ENCODE measurements around the gene GRID2.

Gene GRID2

GRCh38 chr4:93409035-93409434 is 1105.3 kb downstream of the GRID2 start:
- DNase-seq: no peak
- TF ChIP-seq GATA1 (IDR thresholded peaks at IDR 0.05; ENCODE audit: low read depth, low read length) (no peak), POLR2A (IDR thresholded peaks at IDR 0.05; ENCODE audit: low read length) (no peak)

DNA sequence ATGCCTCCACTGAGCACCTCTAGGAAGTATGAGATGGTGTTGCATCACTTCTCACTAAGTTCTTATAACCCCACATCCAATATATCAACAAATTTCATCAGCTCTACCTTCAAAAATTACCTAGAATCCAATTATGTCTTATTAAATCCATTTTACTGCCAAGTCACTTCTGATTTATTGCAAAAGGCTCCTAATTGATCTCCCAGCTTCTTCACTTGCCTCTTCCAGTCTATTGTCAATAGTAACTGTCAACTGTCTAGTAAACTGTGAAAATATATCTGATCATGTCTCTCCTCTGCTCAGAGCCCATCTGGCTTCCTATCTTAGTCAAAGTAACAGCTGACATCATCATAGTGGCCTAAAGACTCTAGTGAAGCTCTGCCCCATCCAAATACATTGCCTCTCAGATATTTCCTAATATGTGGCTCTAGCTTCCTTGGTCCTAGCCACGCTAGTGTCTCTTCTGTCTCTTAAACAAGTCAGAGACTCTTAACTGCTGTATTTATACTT is 1110.3 kb downstream of the GRID2 start:
- DNase-seq: no peak
- no peak for TF ChIP-seq POLR2A (IDR thresholded peaks at IDR 0.05; ENCODE audit: low read length)
- no peak for TF ChIP-seq GATA1 (IDR thresholded peaks at IDR 0.05; ENCODE audit: low read depth, low read length)

DNA sequence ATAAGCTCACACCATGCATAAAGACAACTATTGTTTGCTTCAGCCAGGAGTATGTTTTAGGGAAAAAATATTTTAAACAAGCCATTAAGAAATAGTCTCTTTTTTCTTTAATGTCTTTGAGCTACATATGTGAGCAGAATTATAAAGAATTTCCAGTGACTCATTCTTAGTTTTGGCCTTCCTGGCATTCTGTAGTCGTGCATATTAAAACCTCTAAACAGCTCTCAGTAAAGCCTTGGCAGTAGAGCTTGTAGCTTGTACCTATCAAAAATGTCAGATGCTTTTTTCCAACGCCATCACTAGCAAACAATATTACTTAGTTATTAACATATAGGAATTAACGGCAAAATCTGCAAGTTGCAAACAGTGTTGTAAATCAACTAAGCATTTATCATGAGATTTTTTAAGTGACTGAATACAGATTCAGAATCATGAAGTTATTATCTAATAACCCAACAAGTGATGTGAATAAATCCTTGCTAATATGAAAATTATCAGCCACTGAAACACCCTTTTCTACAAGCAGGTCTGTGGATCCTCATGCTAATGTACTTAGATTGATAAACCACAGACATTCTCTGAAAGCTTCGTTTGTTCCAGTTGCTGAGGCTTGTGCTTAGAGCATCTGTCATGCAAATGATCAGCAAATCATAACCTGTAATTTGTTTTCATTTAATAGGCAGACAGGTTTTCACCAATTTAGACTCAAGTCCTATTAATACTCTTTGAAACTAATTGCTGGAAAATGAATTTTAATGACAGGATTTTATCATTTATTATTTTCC is 1112.8 kb downstream of the GRID2 start:
- TF ChIP-seq POLR2A (IDR thresholded peaks at IDR 0.05; ENCODE audit: low read length) (no peak), GATA1 (IDR thresholded peaks at IDR 0.05; ENCODE audit: low read depth, low read length) (no peak)
- no peak for DNase-seq

- TF ChIP-seq POLR2A (IDR thresholded peaks at IDR 0.05; ENCODE audit: low read length): no peak
- no peak for TF ChIP-seq GATA1 (IDR thresholded peaks at IDR 0.05; ENCODE audit: low read depth, low read length)
- DNase-seq: no peak
Observed at GRCh38 chr4:93431371-93431770, 1127.6 kb downstream of the GRID2 start.

GRCh38 chr4:93433840-93434239 is 1130.1 kb downstream of the GRID2 start:
- TF ChIP-seq GATA1 (IDR thresholded peaks at IDR 0.05; ENCODE audit: low read depth, low read length): no peak
- TF ChIP-seq POLR2A (IDR thresholded peaks at IDR 0.05; ENCODE audit: low read length): no peak
- DNase-seq: no peak

DNA sequence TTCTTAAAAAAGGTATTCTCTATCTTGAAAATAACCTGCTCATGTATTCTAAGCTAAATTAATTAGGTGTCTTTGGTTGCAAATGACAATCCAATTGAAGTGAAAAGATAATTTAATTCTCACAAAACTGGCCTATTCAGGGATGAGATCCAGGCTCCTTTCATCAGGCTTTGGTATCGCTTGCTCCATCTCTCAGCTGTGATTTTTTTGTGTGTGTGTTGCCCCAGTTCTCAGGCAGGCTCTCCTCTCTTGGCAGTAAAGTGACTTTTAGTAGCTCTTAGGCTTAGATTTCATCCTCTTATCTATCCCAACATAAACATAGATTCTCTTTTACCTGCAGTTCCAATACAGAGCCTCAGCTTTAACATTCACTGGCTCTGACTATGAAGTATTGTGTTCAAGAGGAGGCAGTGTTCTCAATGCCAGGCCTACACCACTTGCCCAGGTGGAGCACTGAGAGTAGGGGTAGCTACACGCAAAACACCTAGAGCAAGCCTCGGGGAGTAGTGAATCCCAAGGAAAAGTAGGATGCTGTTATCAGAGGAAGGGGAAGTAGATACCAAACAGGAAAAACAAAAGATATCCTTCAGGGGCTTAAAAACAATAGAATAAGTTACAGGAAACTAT is 1132.3 kb downstream of the GRID2 start:
- TF ChIP-seq GATA1 (IDR thresholded peaks at IDR 0.05; ENCODE audit: low read depth, low read length) (no peak), POLR2A (IDR thresholded peaks at IDR 0.05; ENCODE audit: low read length) (no peak)
- no peak for DNase-seq

DNA sequence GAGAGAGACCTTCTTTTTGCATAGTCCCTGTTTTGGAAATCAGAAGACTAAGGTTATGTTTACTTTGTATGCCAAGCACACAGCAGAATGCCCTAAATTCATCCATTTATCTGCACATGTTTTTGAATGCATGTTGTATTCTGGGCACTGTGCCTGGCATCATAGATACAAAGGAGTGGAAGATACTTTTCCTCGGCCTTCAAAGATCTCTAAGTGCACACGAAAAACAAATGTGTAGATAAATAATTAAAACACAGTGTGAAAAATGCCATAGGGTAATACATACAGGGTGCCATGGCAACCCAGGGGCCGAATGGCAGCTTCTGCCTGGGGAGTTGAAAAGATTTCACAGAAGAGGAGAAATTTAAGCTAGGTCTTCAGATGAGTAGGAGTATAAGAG is 1134.2 kb downstream of the GRID2 start:
- TF ChIP-seq POLR2A (IDR thresholded peaks at IDR 0.05; ENCODE audit: low read length) (no peak), GATA1 (IDR thresholded peaks at IDR 0.05; ENCODE audit: low read depth, low read length) (no peak)
- DNase-seq: no peak

DNA sequence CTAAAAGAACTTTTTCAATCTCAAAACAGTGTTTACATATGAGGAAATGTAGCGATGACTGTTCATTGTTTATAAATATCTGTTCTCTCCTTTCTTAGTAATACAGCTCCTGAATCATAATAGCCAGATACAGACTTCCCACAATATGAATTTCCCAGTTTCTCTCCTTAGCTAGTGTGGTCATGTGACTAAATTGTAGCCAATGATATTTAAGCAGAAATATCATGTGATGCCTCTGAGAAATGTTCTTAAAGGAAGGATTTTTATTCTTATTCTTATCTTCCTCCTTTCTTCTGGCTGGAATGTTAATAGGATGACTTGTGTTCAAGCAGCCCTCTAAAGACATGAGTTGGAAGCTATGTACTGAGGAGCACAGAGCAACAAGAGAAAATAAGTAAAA is 1141.1 kb downstream of the GRID2 start:
- TF ChIP-seq GATA1 (IDR thresholded peaks at IDR 0.05; ENCODE audit: low read depth, low read length) (no peak), POLR2A (IDR thresholded peaks at IDR 0.05; ENCODE audit: low read length) (no peak)
- DNase-seq: no peak

GRCh38 chr4:93446038-93446437 is 1142.3 kb downstream of the GRID2 start:
- TF ChIP-seq GATA1 (IDR thresholded peaks at IDR 0.05; ENCODE audit: low read depth, low read length): no peak
- no peak for TF ChIP-seq POLR2A (IDR thresholded peaks at IDR 0.05; ENCODE audit: low read length)
- DNase-seq: no peak

- no peak for DNase-seq
- TF ChIP-seq GATA1 (IDR thresholded peaks at IDR 0.05; ENCODE audit: low read depth, low read length): no peak
Observed at GRCh38 chr4:93448691-93449293, 1145.0 kb downstream of the GRID2 start.

DNA sequence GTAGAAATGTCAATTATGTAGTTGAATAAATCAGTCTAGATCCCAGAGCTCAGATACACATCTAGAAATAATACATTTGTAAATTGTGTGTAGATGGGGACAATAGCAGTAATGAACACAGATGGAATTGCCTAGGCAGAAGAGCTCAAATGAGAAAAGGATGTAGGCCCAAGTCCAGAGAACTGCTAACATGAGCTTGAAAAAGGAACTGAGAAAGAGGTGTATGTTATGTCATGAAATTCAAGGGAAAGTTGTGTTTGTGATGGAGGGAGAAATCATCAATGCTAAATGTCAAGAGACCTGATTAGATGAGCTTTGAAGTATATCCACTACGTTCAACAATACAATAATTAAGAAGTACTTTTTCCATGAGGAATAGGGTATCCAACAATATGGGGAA is 1148.2 kb downstream of the GRID2 start:
- DNase-seq: no peak
- TF ChIP-seq POLR2A (IDR thresholded peaks at IDR 0.05; ENCODE audit: low read length): no peak
- no peak for TF ChIP-seq GATA1 (IDR thresholded peaks at IDR 0.05; ENCODE audit: low read depth, low read length)

DNA sequence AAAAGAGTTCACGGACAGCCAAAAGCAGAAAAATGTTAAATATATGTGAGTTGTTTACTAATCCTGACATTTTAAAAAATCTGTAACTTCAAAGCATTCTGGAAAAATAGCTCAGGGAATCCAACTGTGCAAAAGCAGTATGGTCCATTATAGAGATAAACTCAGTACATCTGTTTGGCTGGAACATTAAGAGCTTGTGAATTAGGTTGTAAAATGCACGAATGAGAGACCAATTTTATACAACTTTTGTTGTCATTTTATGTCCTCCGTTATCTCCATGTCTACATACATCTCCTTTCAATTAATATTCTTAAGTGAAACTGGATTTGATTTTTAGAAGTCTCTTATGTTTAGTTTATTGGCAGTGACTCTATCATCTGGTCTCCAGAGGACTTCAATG is 1157.8 kb downstream of the GRID2 start:
- TF ChIP-seq GATA1 (IDR thresholded peaks at IDR 0.05; ENCODE audit: low read depth, low read length) (no peak), POLR2A (IDR thresholded peaks at IDR 0.05; ENCODE audit: low read length) (no peak)

GRCh38 chr4:93466446-93466845 is 1162.7 kb downstream of the GRID2 start:
- TF ChIP-seq POLR2A (IDR thresholded peaks at IDR 0.05; ENCODE audit: low read length): no peak
- no peak for TF ChIP-seq GATA1 (IDR thresholded peaks at IDR 0.05; ENCODE audit: low read depth, low read length)
- no peak for DNase-seq

More for the DNA sequence above, 1157.8 kb downstream of the GRID2 start:
- DNase-seq: no peak

GRCh38 chr4:93467484-93468155 is 1163.9 kb downstream of the GRID2 start:
- TF ChIP-seq POLR2A (IDR thresholded peaks at IDR 0.05; ENCODE audit: low read length) (no peak), GATA1 (IDR thresholded peaks at IDR 0.05; ENCODE audit: low read depth, low read length) (no peak)
- no peak for DNase-seq

Measured in erythroblast (primary cell).